Measurements from ENCODE around the gene DEAF1. TPM values are rescaled to one million over a fixed set of nuclear protein-coding genes. Genes with fewer than 3 reads are reported as not detected.

DEAF1 gene
- total and polyA plus RNA-seq, 2 of the 13 experiments (the other 11 are each of a cell fraction or from before 2014, with no cell fraction given): 22.3 to 29.6 TPM

- 0 out of 2 replicates have a peak, but pooled peaks have one; percentile 24 for TF ChIP-seq RFXAP (CRISPR knock-in tag; IDR thresholded peaks at IDR 0.05; ENCODE audit: borderline replicate concordance)
- TF ChIP-seq SMARCE1 (IDR thresholded peaks at IDR 0.05; ENCODE audit: borderline replicate concordance): no peak
- TF ChIP-seq TGIF2 (CRISPR knock-in tag; IDR thresholded peaks at IDR 0.05): no peak
Measured at GRCh38 chr11:705646-706438, 10.8 kb upstream of the DEAF1 start, which contains the start of gene EPS8L2 (continued).

- peak; percentile 93 for DNase-seq (ENCODE audit: low spot score)
- peak overlapping the region; percentile 82 for H3K4me2 ChIP-seq (ENCODE audit: low read depth, low read length)
- H3K9me3 ChIP-seq (ENCODE audit: low read length): no peaks in the 10 kb centered on the region
- H3K79me2 ChIP-seq (ENCODE audit: insufficient read depth, low read length): peaks cover 34% of the 10 kb centered on the region
- CTCF ChIA-PET (ENCODE audit: low intra/inter-chr PET ratio, low total read pairs): no interaction called here
- 0 out of 2 replicates have a peak, but pooled peaks cover 4% of the 10 kb centered on the region for H4K20me1 ChIP-seq (ENCODE audit: insufficient read depth, low read length)
- H3K36me3 ChIP-seq (replicated peaks in 1 of 2; ENCODE audit: control insufficient read depth in 1 of 2, insufficient read depth in 2 of 2, low read length in 2 of 2): peaks cover 2 to 8% of the 10 kb centered on the region in 2 experiments; a peak in 4 of 5 replicates
- peak; percentile 81 for ATAC-seq
- H2AFZ ChIP-seq (ENCODE audit: low read length): no peak overlapping the region
- H3K4me3 ChIP-seq (replicated peaks in 1 of 3; ENCODE audit: insufficient read depth in 1 of 3, low read depth in 2 of 3, low read length in 3 of 3): peak overlapping the region; percentile 94 to 97 (median 96)
- 7% methylated on average over 8 of the region's 27 CpGs for WGBS (ENCODE audit: low lambda C conversion rate)
- peak overlapping the region; percentile 96 for H3K27ac ChIP-seq (ENCODE audit: extremely low read length, insufficient read depth, low read length)
- peak overlapping the region; percentile 92 for H3K9ac ChIP-seq (ENCODE audit: insufficient read depth, low read depth, low read length)
- POLR2A ChIA-PET: interaction anchor here (0.6 to 7.9 kb wide), 20 partner anchors 8 to 257 kb away, joined by 3 to 203 read pairs (median 6); partner anchors contain the start of genes DEAF1, GATD1, LMNTD2 and PHRF1
- FAIRE-seq: peak; percentile 92
- in situ Hi-C loops (cut with HindIII; ENCODE audit: extremely low pct_ligation_motif_present, low pct_unique_long_range_greater_than_20kb) (no loop called here), intact Hi-C loops (cut with micrococcal nuclease; ENCODE audit: unreplicated experiment) (loop anchor here (2.0 to 10.0 kb wide), 2 partner anchors 50 to 72 kb away; partner anchors contain the start of gene GATD1)
- BruUV-seq (replicated peaks): no TSS peak
- H3K4me1 ChIP-seq (ENCODE audit: insufficient read depth, low read length): peaks cover 68% of the 10 kb centered on the region
- no peaks in the 10 kb centered on the region; a peak in 1 of 5 replicates for H3K27me3 ChIP-seq (ENCODE audit: control insufficient read depth in 1 of 2, insufficient read depth in 2 of 2, low read length in 2 of 2)
- no peak for TF ChIP-seq SIN3B (IDR thresholded peaks at IDR 0.05; ENCODE audit: low read length)
- no peak for TF ChIP-seq DNMT3B (CRISPR knock-in tag; conservative IDR thresholded peaks at IDR 0.05)
- peak; percentile 30; the same call in 1 of the 2 replicates for TF ChIP-seq ZBTB34 (CRISPR knock-in tag; IDR thresholded peaks at IDR 0.05)
- 0 out of 2 replicates have a peak, but pooled peaks have one; percentile 44 for TF ChIP-seq ZNF878 (CRISPR knock-in tag; IDR thresholded peaks at IDR 0.05)
- no peak for TF ChIP-seq JARID2 (CRISPR knock-in tag; IDR thresholded peaks at IDR 0.05; ENCODE audit: insufficient replicate concordance)
- TF ChIP-seq BCLAF1 (IDR thresholded peaks at IDR 0.05): no peak
- TF ChIP-seq YY1 (IDR thresholded peaks at IDR 0.05; ENCODE audit: insufficient read depth, insufficient replicate concordance, low read depth, low read length): peak; percentile 78
- peak; percentile 47 for TF ChIP-seq HNRNPLL (IDR thresholded peaks at IDR 0.05; ENCODE audit: low read depth, low read length, poor library complexity, severe bottlenecking)
- TF ChIP-seq SOX13 (IDR thresholded peaks at IDR 0.05): no peak
- peak in 1 of 2 experiments; percentile 70; a peak in 2 of 4 replicates for TF ChIP-seq SOX13 (CRISPR knock-in tag; conservative IDR thresholded peaks at IDR 0.05 in 1 of 2, IDR thresholded peaks at IDR 0.05 in 1 of 2)
- peak; percentile 95 for TF ChIP-seq AGO1 (IDR thresholded peaks at IDR 0.05; ENCODE audit: low read depth, low read length, poor library complexity, severe bottlenecking)
- TF ChIP-seq MTA1 (CRISPR knock-in tag; IDR thresholded peaks at IDR 0.05; ENCODE audit: borderline replicate concordance): peak; percentile 20; the same call in 1 of the 2 replicates
- peak; percentile 83; the same call in 1 of the 2 replicates for TF ChIP-seq TCF7 (IDR thresholded peaks at IDR 0.05; ENCODE audit: low read depth)
Measured at GRCh38 chr11:704781-705645, 10.0 kb upstream of the DEAF1 start.
